HG02759 (cell line): Measurements from ENCODE around the gene CHMP3.

ENCODE experiments used
- ATAC-seq: cut with Tn5 transposase; IDR thresholded peaks from one replicate; pipeline ENCODE4 v1.9.1; 2021; ENCODE audit warnings: mild to moderate bottlenecking, moderate library complexity; ENCODE audit not compliant: unreplicated experiment

The CHMP3 gene

GRCh38 chr2:86476092-86476491 is 87.2 kb downstream of the CHMP3 start:
- no peak for ATAC-seq

GRCh38 chr2:86471637-86472036 is 91.6 kb downstream of the CHMP3 start:
- no peak for ATAC-seq

GRCh38 chr2:86470890-86471289 is 92.4 kb downstream of the CHMP3 start:
- no peak for ATAC-seq

GRCh38 chr2:86468162-86469033 is 94.8 kb downstream of the CHMP3 start:
- ATAC-seq: no peak

GRCh38 chr2:86466306-86466705 is 96.9 kb downstream of the CHMP3 start:
- ATAC-seq: no peak

- no peak for ATAC-seq
Measured at GRCh38 chr2:86464652-86465051, 98.6 kb downstream of the CHMP3 start.

- ATAC-seq: no peak
Measured at GRCh38 chr2:86461042-86461743, 102.0 kb downstream of the CHMP3 start.

- no peak for ATAC-seq
Measured at GRCh38 chr2:86455181-86455580, 108.1 kb downstream of the CHMP3 start.

- no peak for ATAC-seq
Measured at GRCh38 chr2:86454238-86454637, 109.0 kb downstream of the CHMP3 start.

GRCh38 chr2:86453836-86454235 is 109.4 kb downstream of the CHMP3 start:
- ATAC-seq: no peak
